SU-DHL-6 (cell line): ENCODE results near the gene HOXB7.

Source experiments
- CTCF ChIP-seq: fragments of 200-600 bp; sonication (generic); IDR thresholded peaks from one replicate; pipeline ENCODE4 v1.5.1; 2017; ENCODE audit warnings: antibody characterized with exemption, mild to moderate bottlenecking, low read length, moderate library complexity; ENCODE audit not compliant: insufficient read depth, poor library complexity, severe bottlenecking
- EZH2phosphoT487 ChIP-seq: fragments of 200-600 bp; sonication (generic), shearing (Covaris generic); conservative IDR thresholded peaks from 2 replicates; pipeline ENCODE4 v1.6.1; 2018; ENCODE audit warnings: mild to moderate bottlenecking, antibody characterized with exemption, low read length, moderate library complexity, mixed read lengths

GRCh38 chr17:48623583-48623982 lies 12.8 kb upstream of the HOXB7 start:
- TF ChIP-seq CTCF = no peak
- no peak for TF ChIP-seq EZH2phosphoT487
